NOMO-1 treated with dmso at 0.1 percent for 144 hours (cell line): ENCODE measurements around the gene SH3YL1.
"Not testable (repeated sequence)": the region's sequence is repeated elsewhere in the genome, so short reads cannot be mapped to it uniquely, and the experiment has no call there.

ENCODE experiments used
- DNase-seq: peaks from one replicate; lab custom pipeline; 2025; ENCODE audit not compliant: unreplicated experiment; lab: John Stamatoyannopoulos, UW

The SH3YL1 gene

GRCh38 chr2:184695-185094 is 79.1 kb downstream of the SH3YL1 start:
- DNase-seq: no peak

GRCh38 chr2:182509-183122 is 81.2 kb downstream of the SH3YL1 start:
- no peak for DNase-seq

- DNase-seq: no peak
Observed at GRCh38 chr2:180311-180710, 83.5 kb downstream of the SH3YL1 start.

GRCh38 chr2:179886-180285 is 83.9 kb downstream of the SH3YL1 start:
- no peak for DNase-seq

GRCh38 chr2:177733-178132 is 86.1 kb downstream of the SH3YL1 start:
- DNase-seq: no peak

- DNase-seq: no peak
Observed at GRCh38 chr2:176917-177316, 86.9 kb downstream of the SH3YL1 start.

- no peak for DNase-seq
Observed at GRCh38 chr2:175880-176820, 87.7 kb downstream of the SH3YL1 start.

- DNase-seq: no peak
Observed at GRCh38 chr2:175161-175786, 88.6 kb downstream of the SH3YL1 start.

GRCh38 chr2:172120-172519 is 91.7 kb downstream of the SH3YL1 start:
- DNase-seq: not testable (repeated sequence)

GRCh38 chr2:169741-170140 is 94.1 kb downstream of the SH3YL1 start:
- DNase-seq: no peak
